Esophagus muscularis mucosa (tissue), 4 donors: ENCODE results near the gene KIRREL3. TPM values are rescaled to one million over a fixed set of nuclear protein-coding genes. Genes with fewer than 3 reads are reported as not detected.

Experiments used
- DNase-seq: peaks from one replicate; pipeline ENCODE4 v3.0.0-alpha.2; 2017; ENCODE audit errors: extremely low spot score
- H3K27ac ChIP-seq, 4 donors: fragments of 200-600 bp; sonication (generic); replicated peaks in 1 of 4; 1 replicate in 3 of 4; 2 replicates in 1 of 4; pipeline ENCODE4 v1.5.1; 2016 to 2019; ENCODE audit warnings: mild to moderate bottlenecking in 1 of 4
- H3K27me3 ChIP-seq, 4 donors: fragments of 200-600 bp; sonication (generic); one replicate each; pipeline versions ENCODE4 v1.5.1 to v1.6.0; 2016 to 2019
- H3K36me3 ChIP-seq, 4 donors: fragments of 200-600 bp; sonication (generic); one replicate each; pipeline ENCODE4 v1.5.1; 2016 to 2019
- H3K4me1 ChIP-seq, 4 donors: fragments of 200-600 bp; sonication (generic); one replicate each; pipeline ENCODE4 v1.5.1; 2016 to 2019
- H3K4me3 ChIP-seq, 4 donors: fragments of 200-600 bp; sonication (generic); 1 replicate in 2 of 4; 2 replicates in 2 of 4; pipeline ENCODE4 v1.5.1; 2016 to 2019; ENCODE audit warnings: mild to moderate bottlenecking in 4 of 4, moderate library complexity in 1 of 4
- H3K9me3 ChIP-seq, 4 donors: fragments of 200-600 bp; sonication (generic); 1 replicate in 3 of 4; 2 replicates in 1 of 4; pipeline ENCODE4 v1.5.1; 2016 to 2019
- CTCF ChIP-seq, 3 experiments: fragments of 200-600 bp in 2 of 3; fragments of 450-650 bp in 1 of 3; sonication (generic) in 2 of 3; IDR thresholded peaks; one replicate each; pipeline ENCODE4 v1.5.1; 2017 to 2019; ENCODE audit warnings: antibody characterized with exemption in 3 of 3, mild to moderate bottlenecking in 2 of 3, moderate library complexity in 1 of 3
- EP300 ChIP-seq: sonication (generic); formaldehyde crosslinking; IDR thresholded peaks from one replicate; pipeline ENCODE4 v1.6.1; 2017; ENCODE audit warnings: antibody characterized with exemption
- POLR2A ChIP-seq: fragments of 450-650 bp; IDR thresholded peaks from one replicate; pipeline ENCODE4 v1.6.1; 2017; ENCODE audit warnings: antibody characterized with exemption, moderate library complexity, mild to moderate bottlenecking, low read depth
- POLR2AphosphoS5 ChIP-seq, 2 donors: sonication (generic); formaldehyde crosslinking; IDR thresholded peaks; one replicate each; pipeline ENCODE4 v1.6.1; 2017; ENCODE audit warnings: antibody characterized with exemption in 2 of 2
- WGBS: methylation state at CpG from one replicate; pipeline ENCODE4 v1.1.5; 2018; 5-methylcytosine and 5-hydroxymethylcytosine counted together
- intact Hi-C: fragments of 100-400 bp; cut with DNase I; formaldehyde crosslinking; loops from one replicate; pipeline ENCODE4 v1.15.1; 2023
- total RNA-seq, 4 donors: library from RNA; depleted of rRNA; stranded (reverse); fragments of >200 nt; gene quantifications; one replicate each; pipeline versions ENCODE4 v1.1.0 to v1.2.1, GENCODE V29; 2016

Gene KIRREL3
- total RNA-seq, 4 donors from 2014 or later, result 1.7 to 6.5 (median 3.1) TPM

- no peak overlapping the region for H3K4me3 ChIP-seq
- H3K9me3 ChIP-seq, result no peaks in the 10 kb centered on the region
- no peaks in the 10 kb centered on the region for H3K4me1 ChIP-seq
- H3K36me3 ChIP-seq, result no peaks in the 10 kb centered on the region
- TF ChIP-seq EP300 (no peak), CTCF (IDR thresholded peaks at IDR 0.05) (no peak), POLR2A (no peak), POLR2AphosphoS5 (IDR thresholded peaks at IDR 0.05) (no peak)
- peaks cover 0 to 17% (median 0%) of the 10 kb centered on the region in 4 donors for H3K27me3 ChIP-seq
- 38% methylated on average over 7 of the region's 7 CpGs for WGBS
- no peak for DNase-seq
- intact Hi-C loops, result no loop called here
- no peak overlapping the region for H3K27ac ChIP-seq
Observed at GRCh38 chr11:126810776-126811175, 189.8 kb downstream of the KIRREL3 start.

GRCh38 chr11:126809514-126810289 is 190.9 kb downstream of the KIRREL3 start:
- intact Hi-C loops, result no loop called here
- WGBS, result 74% methylated on average over 6 of the region's 6 CpGs
- H3K4me3 ChIP-seq, result no peak overlapping the region
- no peak for TF ChIP-seq EP300
- TF ChIP-seq POLR2A, result no peak
- TF ChIP-seq CTCF (IDR thresholded peaks at IDR 0.05), result no peak
- TF ChIP-seq POLR2AphosphoS5 (IDR thresholded peaks at IDR 0.05), result no peak
- H3K27me3 ChIP-seq, result peaks cover 0 to 17% (median 0%) of the 10 kb centered on the region in 4 donors
- DNase-seq, result no peak
- H3K9me3 ChIP-seq, result no peaks in the 10 kb centered on the region
- no peak overlapping the region for H3K27ac ChIP-seq
- no peaks in the 10 kb centered on the region for H3K36me3 ChIP-seq
- H3K4me1 ChIP-seq, result no peaks in the 10 kb centered on the region

GRCh38 chr11:126808836-126809235 is 191.7 kb downstream of the KIRREL3 start:
- no peaks in the 10 kb centered on the region for H3K9me3 ChIP-seq
- H3K4me3 ChIP-seq, result no peak overlapping the region
- H3K4me1 ChIP-seq, result no peaks in the 10 kb centered on the region
- no peak overlapping the region for H3K27ac ChIP-seq
- H3K36me3 ChIP-seq, result no peaks in the 10 kb centered on the region
- intact Hi-C loops, result no loop called here
- 55% methylated on average over 2 of the region's 2 CpGs for WGBS
- TF ChIP-seq POLR2A (no peak), POLR2AphosphoS5 (IDR thresholded peaks at IDR 0.05) (no peak), CTCF (IDR thresholded peaks at IDR 0.05) (no peak), EP300 (no peak)
- H3K27me3 ChIP-seq, result peaks cover 0 to 17% (median 0%) of the 10 kb centered on the region in 4 donors
- DNase-seq, result no peak

- intact Hi-C loops, result no loop called here
- Histone ChIP-seq H3K27ac (no peak overlapping the region), H3K36me3 (no peaks in the 10 kb centered on the region), H3K9me3 (no peaks in the 10 kb centered on the region), H3K27me3 (peaks cover 0 to 17% (median 0%) of the 10 kb centered on the region in 4 donors), H3K4me3 (no peak overlapping the region), H3K4me1 (no peaks in the 10 kb centered on the region)
- WGBS, result 43% methylated on average over 2 of the region's 2 CpGs
- DNase-seq, result no peak
- TF ChIP-seq EP300 (no peak), POLR2AphosphoS5 (IDR thresholded peaks at IDR 0.05) (no peak), POLR2A (no peak), CTCF (IDR thresholded peaks at IDR 0.05) (no peak)
Observed at GRCh38 chr11:126808296-126808695, 192.3 kb downstream of the KIRREL3 start.
